Ishikawa (cell line): Measurements from ENCODE around the gene VWF.

ENCODE experiments used
- CEBPB ChIP-seq: IDR thresholded peaks from 2 replicates; pipeline ENCODE4 v1.6.1; 2012
- CREB1 ChIP-seq: IDR thresholded peaks from 2 replicates; pipeline ENCODE4 v1.6.1; 2012; ENCODE audit warnings: low read depth
- EGR1 ChIP-seq: IDR thresholded peaks from 2 replicates; pipeline ENCODE4 v1.6.1; 2012
- EP300 ChIP-seq: IDR thresholded peaks from 2 replicates; pipeline ENCODE4 v1.6.1; 2012; ENCODE audit warnings: borderline replicate concordance
- FOXM1 ChIP-seq: IDR thresholded peaks from 2 replicates; pipeline ENCODE4 v1.6.1; 2012; ENCODE audit warnings: low read depth, borderline replicate concordance
- MAX ChIP-seq: IDR thresholded peaks from 2 replicates; pipeline ENCODE4 v1.6.1; 2012
- NFIC ChIP-seq: IDR thresholded peaks from 2 replicates; pipeline ENCODE4 v1.6.1; 2012
- RAD21 ChIP-seq: IDR thresholded peaks from 2 replicates; pipeline ENCODE4 v1.6.1; 2012; ENCODE audit warnings: low read depth
- REST ChIP-seq: IDR thresholded peaks from 2 replicates; pipeline ENCODE4 v1.6.1; 2012; ENCODE audit warnings: low read depth, mild to moderate bottlenecking
- TAF1 ChIP-seq: IDR thresholded peaks from 2 replicates; pipeline ENCODE4 v1.6.1; 2012; ENCODE audit warnings: low read depth, mild to moderate bottlenecking
- TCF12 ChIP-seq: IDR thresholded peaks from 2 replicates; pipeline ENCODE4 v1.6.1; 2012; ENCODE audit warnings: low read depth
- TEAD4 ChIP-seq: IDR thresholded peaks from 2 replicates; pipeline ENCODE4 v1.6.1; 2012
- USF1 ChIP-seq: IDR thresholded peaks from 2 replicates; pipeline ENCODE4 v1.6.1; 2012
- YY1 ChIP-seq: IDR thresholded peaks from 2 replicates; pipeline ENCODE4 v1.6.1; 2012; ENCODE audit warnings: low read depth
- ZBTB7A ChIP-seq: IDR thresholded peaks from 2 replicates; pipeline ENCODE4 v1.6.1; 2012; ENCODE audit warnings: low read depth

Gene VWF

GRCh38 chr12:6046511-6047180 lies 77.8 kb downstream of the VWF start:
- no peak for TF ChIP-seq MAX
- no peak for TF ChIP-seq USF1
- TF ChIP-seq CEBPB, result no peak
- TF ChIP-seq YY1, result no peak
- TF ChIP-seq TEAD4, result no peak
- TF ChIP-seq RAD21, result no peak

- TF ChIP-seq YY1 (no peak), FOXM1 (no peak), CREB1 (no peak), TAF1 (no peak), CEBPB (no peak), MAX (no peak)
These were observed 79.0 kb downstream of the VWF start for GRCh38 chr12:6045438-6045837.

- TF ChIP-seq NFIC (no peak), ZBTB7A (no peak), TAF1 (no peak), EP300 (no peak), USF1 (no peak), EGR1 (no peak), YY1 (no peak), FOXM1 (no peak), RAD21 (no peak), TEAD4 (no peak), CREB1 (no peak), REST (no peak), TCF12 (no peak), MAX (no peak), CEBPB (no peak)
These were observed 80.4 kb downstream of the VWF start for GRCh38 chr12:6044082-6044481.

- peak; percentile 68 for TF ChIP-seq USF1
- no peak for TF ChIP-seq TCF12
These were observed 82.0 kb downstream of the VWF start for GRCh38 chr12:6042446-6042845.

- TF ChIP-seq TAF1 (no peak), TEAD4 (no peak), CREB1 (no peak)
These were observed 82.6 kb downstream of the VWF start for GRCh38 chr12:6041891-6042290.

- TF ChIP-seq CEBPB (no peak), FOXM1 (no peak), YY1 (no peak), CREB1 (no peak), EP300 (no peak), MAX (no peak), REST (no peak), ZBTB7A (no peak), RAD21 (no peak), TAF1 (no peak), TCF12 (no peak), TEAD4 (no peak), USF1 (no peak), NFIC (no peak), EGR1 (no peak)
These were observed 83.7 kb downstream of the VWF start for GRCh38 chr12:6040815-6041214.
